Measurements from ENCODE around the gene STK32A. TPM values are rescaled to one million over a fixed set of nuclear protein-coding genes. Genes with fewer than 3 reads are reported as not detected.

Gene STK32A
- total RNA-seq (2014; rRNA removed) (0.92 and 6.8 TPM in 2 replicates), Bru-seq, nascent RNA (percentile 57 among the genes with signal in this experiment), BruChase-seq, experiment 1, labeled RNA remaining after a 6-hour chase (percentile 41 among the genes with signal in this experiment), BruChase-seq, experiment 2, labeled RNA remaining after a 2-hour chase (percentile 65 among the genes with signal in this experiment)
- long read RNA-seq, full-length matches to known transcripts = 11 of 27 reads
- long read RNA-seq, partial matches to known transcripts = 3 of 27 reads
- long read RNA-seq, other reads (novel, unspliced or antisense) = 13 of 27 reads

GRCh38 chr5:147234825-147235635, at the start of gene STK32A:
Gene STK32A (plus strand): TSS chr5:147235026. CDS start chr5:147239635, 4,609 bp downstream.
- Histone ChIP-seq H3K4me1 (ENCODE audit: insufficient read depth, low read length) (no peaks in the 10 kb centered on the region), H3K79me2 (ENCODE audit: low read length) (no peaks in the 10 kb centered on the region), H3K36me3 (ENCODE audit: low read depth, low read length) (no peaks in the 10 kb centered on the region), H3K27me3 (ENCODE audit: low read length) (no peaks in the 10 kb centered on the region), H3F3A (ENCODE audit: low read length, unreplicated experiment) (no peaks in the 10 kb centered on the region), H3K4me3 (ENCODE audit: low read length) (peak within 1 kb of the TSS; percentile 76), H4K20me1 (ENCODE audit: low read length) (no peaks in the 10 kb centered on the region), H3K4me2 (ENCODE audit: low read length) (peak within 1 kb of the TSS; percentile 87), H3K9me2 (replicated peaks; ENCODE audit: low read length) (no peaks in the 10 kb centered on the region), H3K27ac (ENCODE audit: low read length) (no peak within 1 kb of the TSS), H3K9me3 (ENCODE audit: low read length) (no peaks in the 10 kb centered on the region), H2AFZ (ENCODE audit: low read length) (peak within 1 kb of the TSS; percentile 94), H3K9ac (ENCODE audit: low read length) (no peak within 1 kb of the TSS)
- ChIA-PET POLR2A (ENCODE audit: unreplicated experiment) (interaction anchor here (0.6 to 0.7 kb wide), 2 partner anchors 163 to 298 kb away, joined by 3 read pairs; no protein-coding TSS in a partner anchor), CTCF (interaction anchor here (0.6 to 1.2 kb wide), 4 partner anchors 11 to 135 kb away, joined by 3 to 9 read pairs (median 4); no protein-coding TSS in a partner anchor)
- ATAC-seq = peak; percentile 98
- intact Hi-C loops (cut with micrococcal nuclease) = loop anchor here (2.0 to 5.0 kb wide), 2 partner anchors 70 to 112 kb away; no protein-coding TSS in a partner anchor
- BruUV-seq (replicated peaks) = TSS peak; percentile 85
- TF ChIP-seq EZH2 (IDR thresholded peaks at IDR 0.05; ENCODE audit: low read length, unreplicated experiment) (no peak), CTCF (conservative IDR thresholded peaks at IDR 0.05; ENCODE audit: low read depth, low read length) (peak; percentile 28; the same call in 1 of the 2 replicates), EZH2phosphoT487 (IDR thresholded peaks at IDR 0.05; ENCODE audit: borderline replicate concordance, low read length) (no peak)
- peak; percentile 65 for DNase-seq

DNA sequence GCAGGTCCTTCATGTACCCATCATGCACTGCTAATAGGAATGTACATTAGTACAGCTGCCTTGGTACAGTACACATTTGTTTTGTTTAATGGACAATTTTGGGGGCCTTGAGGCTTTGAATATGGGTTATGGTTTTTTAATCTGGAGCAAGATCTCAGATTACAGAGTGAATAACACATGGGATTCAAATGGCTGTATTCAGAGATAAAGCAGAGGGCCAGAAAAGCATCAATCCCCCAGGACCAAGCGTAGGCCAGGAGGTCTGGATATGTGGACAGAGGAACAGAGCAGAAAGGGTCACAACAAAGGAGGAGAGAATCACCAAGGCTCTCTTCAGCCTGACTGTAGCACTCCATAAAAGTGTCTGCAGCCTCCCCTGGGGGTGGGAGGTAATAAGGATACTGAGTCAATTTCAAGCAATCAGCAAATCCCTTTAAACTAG, 47.7 kb upstream of the STK32A start:
- DNase-seq (no peak), ATAC-seq (no peak)
- no peaks in the 10 kb centered on the region for H3K9me2 ChIP-seq (replicated peaks; ENCODE audit: low read length)
- no peak overlapping the region for H3K4me3 ChIP-seq (ENCODE audit: low read length)
- TF ChIP-seq EZH2phosphoT487 (IDR thresholded peaks at IDR 0.05; ENCODE audit: borderline replicate concordance, low read length) (no peak), CTCF (conservative IDR thresholded peaks at IDR 0.05; ENCODE audit: low read depth, low read length) (no peak), EZH2 (IDR thresholded peaks at IDR 0.05; ENCODE audit: low read length, unreplicated experiment) (no peak)
- H4K20me1 ChIP-seq (ENCODE audit: low read length) = no peaks in the 10 kb centered on the region
- intact Hi-C loops (cut with micrococcal nuclease) = loop anchor here (5.0 kb wide), 1 partner anchor 215 kb away; no protein-coding TSS in a partner anchor
- POLR2A ChIA-PET (ENCODE audit: unreplicated experiment) = no interaction called here
- H3K9ac ChIP-seq (ENCODE audit: low read length) = no peak overlapping the region
- peaks cover 21% of the 10 kb centered on the region for H3K27me3 ChIP-seq (ENCODE audit: low read length)
- H2AFZ ChIP-seq (ENCODE audit: low read length) = no peak overlapping the region
- H3F3A ChIP-seq (ENCODE audit: low read length, unreplicated experiment) = no peaks in the 10 kb centered on the region
- no peaks in the 10 kb centered on the region for H3K9me3 ChIP-seq (ENCODE audit: low read length)
- no peaks in the 10 kb centered on the region for H3K79me2 ChIP-seq (ENCODE audit: low read length)
- no peaks in the 10 kb centered on the region for H3K36me3 ChIP-seq (ENCODE audit: low read depth, low read length)
- no peak overlapping the region for H3K27ac ChIP-seq (ENCODE audit: low read length)
- no TSS peak for BruUV-seq (replicated peaks)
- no peak overlapping the region for H3K4me2 ChIP-seq (ENCODE audit: low read length)
- CTCF ChIA-PET = interaction anchor here (0.6 kb wide), 1 partner anchor 66 kb away, joined by 6 read pairs; no protein-coding TSS in a partner anchor
- no peaks in the 10 kb centered on the region for H3K4me1 ChIP-seq (ENCODE audit: insufficient read depth, low read length)
